GM12875 (cell line): ENCODE data around the gene ODAM.

Experiments used
- H3K4me3 ChIP-seq: one replicate; pipeline ENCODE4 v1.5.1; 2011; ENCODE audit warnings: low read depth, low read length, control low read depth
- TF ChIP-seq, protein P1 (sequence below): IDR thresholded peaks from 2 replicates; pipeline ENCODE4 v1.5.1; 2011; ENCODE audit warnings: low read depth, mild to moderate bottlenecking, control low read depth, inconsistent platforms, low read length, moderate library complexity, borderline replicate concordance; ENCODE audit not compliant: insufficient read depth

The ODAM gene, protein sequence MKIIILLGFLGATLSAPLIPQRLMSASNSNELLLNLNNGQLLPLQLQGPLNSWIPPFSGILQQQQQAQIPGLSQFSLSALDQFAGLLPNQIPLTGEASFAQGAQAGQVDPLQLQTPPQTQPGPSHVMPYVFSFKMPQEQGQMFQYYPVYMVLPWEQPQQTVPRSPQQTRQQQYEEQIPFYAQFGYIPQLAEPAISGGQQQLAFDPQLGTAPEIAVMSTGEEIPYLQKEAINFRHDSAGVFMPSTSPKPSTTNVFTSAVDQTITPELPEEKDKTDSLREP

DNA sequence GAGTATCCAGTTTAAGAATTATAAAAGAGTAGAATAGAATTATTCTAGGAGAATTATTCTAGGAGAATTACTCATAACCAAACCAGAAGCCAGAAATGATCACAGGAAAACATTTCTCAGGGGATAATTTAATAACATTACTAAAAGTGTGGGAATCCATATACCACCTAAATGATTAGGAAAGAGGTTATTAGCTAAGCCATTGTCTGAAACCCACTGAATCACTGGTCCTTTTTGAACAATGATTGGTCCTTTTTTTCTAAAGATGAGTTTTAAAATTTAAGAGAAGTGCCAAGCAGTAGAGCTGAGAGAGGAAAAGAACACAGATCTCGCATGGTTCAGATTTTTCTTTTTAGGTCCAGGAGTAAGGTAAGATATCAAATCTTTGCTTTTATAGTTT, at the start of gene ODAM:
TSS of gene ODAM (plus strand) at position 301 of the 400 bp plus-strand sequence. CDS start 819 bp downstream, outside the sequence.
- no peak within 1 kb of the TSS for H3K4me3 ChIP-seq
- TF ChIP-seq, protein P1, sequence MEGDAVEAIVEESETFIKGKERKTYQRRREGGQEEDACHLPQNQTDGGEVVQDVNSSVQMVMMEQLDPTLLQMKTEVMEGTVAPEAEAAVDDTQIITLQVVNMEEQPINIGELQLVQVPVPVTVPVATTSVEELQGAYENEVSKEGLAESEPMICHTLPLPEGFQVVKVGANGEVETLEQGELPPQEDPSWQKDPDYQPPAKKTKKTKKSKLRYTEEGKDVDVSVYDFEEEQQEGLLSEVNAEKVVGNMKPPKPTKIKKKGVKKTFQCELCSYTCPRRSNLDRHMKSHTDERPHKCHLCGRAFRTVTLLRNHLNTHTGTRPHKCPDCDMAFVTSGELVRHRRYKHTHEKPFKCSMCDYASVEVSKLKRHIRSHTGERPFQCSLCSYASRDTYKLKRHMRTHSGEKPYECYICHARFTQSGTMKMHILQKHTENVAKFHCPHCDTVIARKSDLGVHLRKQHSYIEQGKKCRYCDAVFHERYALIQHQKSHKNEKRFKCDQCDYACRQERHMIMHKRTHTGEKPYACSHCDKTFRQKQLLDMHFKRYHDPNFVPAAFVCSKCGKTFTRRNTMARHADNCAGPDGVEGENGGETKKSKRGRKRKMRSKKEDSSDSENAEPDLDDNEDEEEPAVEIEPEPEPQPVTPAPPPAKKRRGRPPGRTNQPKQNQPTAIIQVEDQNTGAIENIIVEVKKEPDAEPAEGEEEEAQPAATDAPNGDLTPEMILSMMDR, result no peak

DNA sequence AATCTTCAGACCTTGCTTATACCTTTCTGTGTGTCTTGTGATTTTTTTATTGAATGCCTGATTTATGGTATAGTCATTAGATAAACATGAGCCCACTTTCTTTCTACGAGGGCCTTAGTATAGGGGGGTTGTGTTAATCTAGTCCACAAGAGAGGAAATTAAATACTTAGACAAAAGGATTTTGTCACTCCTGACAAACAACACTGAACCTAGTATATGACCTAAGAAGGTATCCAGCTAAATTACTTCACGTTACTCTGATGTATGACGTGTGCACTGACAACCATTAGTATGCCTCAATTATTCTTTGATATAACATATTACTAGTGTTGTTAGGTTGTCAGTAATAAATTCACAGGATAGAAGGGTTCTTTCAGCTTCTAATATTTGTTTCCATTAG, 44.3 kb upstream of the ODAM start:
- TF ChIP-seq, protein P1, result no peak
- no peak overlapping the region for H3K4me3 ChIP-seq

GRCh38 chr4:70152088-70152487, 43.4 kb upstream of the ODAM start:
- H3K4me3 ChIP-seq, result no peak overlapping the region
- TF ChIP-seq, protein P1, result no peak

GRCh38 chr4:70153937-70154336, 41.6 kb upstream of the ODAM start, which contains the start of gene PRR27:
PRR27 (plus strand) TSS chr4:70154237; CDS start chr4:70154376, 139 bp downstream.
- TF ChIP-seq, protein P1, result no peak
- H3K4me3 ChIP-seq, result no peak within 1 kb of the TSS

DNA sequence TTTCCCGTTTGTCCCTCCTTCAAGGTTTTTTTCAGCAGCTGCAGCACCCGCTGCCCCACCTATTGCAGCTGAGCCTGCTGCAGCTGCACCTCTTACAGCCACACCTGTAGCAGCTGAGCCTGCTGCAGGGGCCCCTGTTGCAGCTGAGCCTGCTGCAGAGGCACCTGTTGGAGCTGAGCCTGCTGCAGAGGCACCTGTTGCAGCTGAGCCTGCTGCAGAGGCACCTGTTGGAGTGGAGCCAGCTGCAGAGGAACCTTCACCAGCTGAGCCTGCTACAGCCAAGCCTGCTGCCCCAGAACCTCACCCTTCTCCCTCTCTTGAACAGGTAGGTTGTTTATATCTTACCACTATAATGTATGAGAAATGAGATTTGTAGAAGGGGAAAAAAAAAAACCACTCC, 36.9 kb upstream of the ODAM start:
- H3K4me3 ChIP-seq, result no peak overlapping the region
- TF ChIP-seq, protein P1, result no peak

GRCh38 chr4:70177090-70177489, 18.4 kb upstream of the ODAM start:
- TF ChIP-seq, protein P1, result no peak
- no peak overlapping the region for H3K4me3 ChIP-seq

DNA sequence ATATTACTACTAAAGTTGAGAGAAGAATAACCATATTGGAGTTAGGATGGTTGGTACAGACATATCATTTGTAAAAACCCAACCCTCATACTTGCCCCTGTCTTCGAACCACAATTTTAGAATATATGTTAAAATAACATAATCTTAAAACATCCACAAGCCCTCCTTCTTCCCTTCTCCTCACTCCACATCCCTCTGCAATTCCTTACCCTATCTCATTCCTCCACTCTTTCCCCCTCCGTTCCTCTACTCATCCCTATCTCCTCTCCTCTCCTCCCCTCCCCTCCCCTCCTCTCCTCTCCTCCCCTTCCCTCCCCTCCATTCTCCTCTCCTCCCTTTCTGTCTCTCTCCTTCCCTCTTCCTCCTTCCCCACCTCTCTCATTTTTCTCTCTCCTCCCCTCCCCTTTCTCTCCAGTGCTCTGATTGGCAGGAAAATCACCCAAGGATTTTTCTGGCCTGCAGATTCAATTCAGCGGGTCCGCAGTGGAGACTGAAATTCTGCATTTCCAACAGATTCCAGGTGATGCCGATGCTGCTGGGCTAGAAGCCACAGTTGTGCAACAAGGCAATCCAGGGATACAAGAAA, 17.4 kb upstream of the ODAM start:
- H3K4me3 ChIP-seq, result no peak overlapping the region
- TF ChIP-seq, protein P1, result no peak
